ENCODE data around the gene CEP57. TPM values are rescaled to one million over a fixed set of nuclear protein-coding genes. Genes with fewer than 3 reads are reported as not detected.

The CEP57 gene
- total RNA-seq, 4 donors from 2014 or later: 22.4 to 61.7 (median 40.2) TPM

DNA sequence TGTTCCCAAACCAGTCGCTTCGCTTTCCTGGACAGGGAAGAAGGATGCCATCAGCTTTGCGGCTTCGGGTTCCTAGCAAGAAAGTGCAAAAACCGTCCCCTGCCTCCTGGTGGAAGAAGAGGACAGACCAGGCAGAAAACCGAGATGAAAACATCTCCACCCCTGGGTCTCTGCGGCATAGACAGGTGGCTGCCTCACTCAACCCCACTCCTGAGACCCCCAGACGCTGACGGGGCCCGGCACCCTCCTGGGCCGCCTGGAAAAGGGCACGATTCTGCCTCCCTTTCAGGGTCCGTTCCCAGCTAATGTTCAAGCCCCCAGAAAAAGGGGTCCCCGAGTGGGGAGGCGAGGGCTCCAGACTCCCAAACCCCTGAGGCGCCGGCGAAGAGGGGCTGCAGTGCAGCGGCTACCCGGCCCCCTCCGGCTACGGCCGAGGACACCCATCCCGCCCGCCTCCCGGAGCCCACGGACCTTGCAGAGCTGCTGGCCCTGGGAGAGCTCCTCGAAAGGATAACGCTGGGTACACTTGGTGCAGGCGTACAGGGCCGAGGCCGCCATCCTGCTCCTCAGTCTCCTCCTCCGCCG is 1.3 kb upstream of the CEP57 start:
- TF ChIP-seq, protein P1, sequence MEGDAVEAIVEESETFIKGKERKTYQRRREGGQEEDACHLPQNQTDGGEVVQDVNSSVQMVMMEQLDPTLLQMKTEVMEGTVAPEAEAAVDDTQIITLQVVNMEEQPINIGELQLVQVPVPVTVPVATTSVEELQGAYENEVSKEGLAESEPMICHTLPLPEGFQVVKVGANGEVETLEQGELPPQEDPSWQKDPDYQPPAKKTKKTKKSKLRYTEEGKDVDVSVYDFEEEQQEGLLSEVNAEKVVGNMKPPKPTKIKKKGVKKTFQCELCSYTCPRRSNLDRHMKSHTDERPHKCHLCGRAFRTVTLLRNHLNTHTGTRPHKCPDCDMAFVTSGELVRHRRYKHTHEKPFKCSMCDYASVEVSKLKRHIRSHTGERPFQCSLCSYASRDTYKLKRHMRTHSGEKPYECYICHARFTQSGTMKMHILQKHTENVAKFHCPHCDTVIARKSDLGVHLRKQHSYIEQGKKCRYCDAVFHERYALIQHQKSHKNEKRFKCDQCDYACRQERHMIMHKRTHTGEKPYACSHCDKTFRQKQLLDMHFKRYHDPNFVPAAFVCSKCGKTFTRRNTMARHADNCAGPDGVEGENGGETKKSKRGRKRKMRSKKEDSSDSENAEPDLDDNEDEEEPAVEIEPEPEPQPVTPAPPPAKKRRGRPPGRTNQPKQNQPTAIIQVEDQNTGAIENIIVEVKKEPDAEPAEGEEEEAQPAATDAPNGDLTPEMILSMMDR (IDR thresholded peaks at IDR 0.05): peak in 2 of 5 experiments; percentile 7 to 18
- no peak for TF ChIP-seq EP300 (IDR thresholded peaks at IDR 0.05; ENCODE audit: low read depth)
- intact Hi-C loops (cut with DNase I; ENCODE audit: low total_unique reads) (no loop called here), in situ Hi-C loops (cut with MboI; ENCODE audit: low pct_ligation_motif_present in 1 of 4, low pct_unique_long_range_greater_than_20kb in 1 of 4, low sequenced_read_pairs in 3 of 4) (loop anchor here in 1 of 4 donors (25.0 kb wide), 1 partner anchor 1302 kb away; the partner anchor contains the start of genes ANKRD49 and MRE11)
- no peaks in the 10 kb centered on the region for H3K9me3 ChIP-seq
- no peaks in the 10 kb centered on the region for H3K27me3 ChIP-seq
- 0% methylated on average over 30 of the region's 34 CpGs; no CpG with 5 or more reads in 1 of the 2 donors for WGBS, 2 donors (ENCODE audit: low coverage in 1 of 2)
- H3K4me1 ChIP-seq: peaks cover 14 to 30% (median 20%) of the 10 kb centered on the region in 4 donors
- H3K4me3 ChIP-seq: peak overlapping the region; percentile 67 to 97 (median 92)
- peak overlapping the region; percentile 92 to 99 (median 96) for H3K27ac ChIP-seq
- peaks cover 0 to 16% (median 4%) of the 10 kb centered on the region in 4 donors for H3K36me3 ChIP-seq
- DNase-seq: peak; percentile 13

DNA sequence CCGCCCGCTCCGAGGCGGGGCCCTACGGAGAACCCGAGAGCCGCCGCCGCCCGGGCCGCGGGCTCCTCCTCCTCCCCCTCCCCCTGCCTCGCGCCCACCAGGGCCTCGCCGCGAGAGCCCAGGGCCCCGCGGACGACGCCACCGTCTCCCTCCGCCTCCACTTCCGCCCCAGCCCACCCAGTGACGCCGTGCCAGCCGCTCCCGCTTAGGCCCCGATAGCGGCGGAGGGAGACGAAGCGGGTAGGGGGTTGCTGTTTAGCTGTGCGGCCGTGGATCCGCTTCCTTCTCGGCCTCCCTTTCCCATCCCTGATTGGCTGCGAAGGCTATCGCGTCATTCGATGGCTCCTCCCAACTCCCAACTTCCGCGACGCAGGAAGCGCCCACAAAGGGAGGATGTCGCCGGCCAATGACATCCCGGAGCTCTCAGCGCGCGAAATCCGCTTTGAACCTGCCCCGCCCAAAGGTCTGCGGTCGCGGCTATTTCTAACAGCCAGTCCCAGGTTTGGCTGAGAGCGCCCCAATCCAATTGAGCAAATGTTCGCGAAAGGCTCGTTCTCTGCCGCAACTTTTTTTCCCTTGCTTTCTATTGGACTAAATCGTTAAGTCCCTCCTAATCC is 684 bp upstream of the CEP57 start, which contains the start of gene FAM76B:
Gene FAM76B, minus strand, starts transcription at position 277 of the 617 bp plus-strand sequence. CDS start 304 bp downstream, outside the sequence.
- no peaks in the 10 kb centered on the region for H3K27me3 ChIP-seq
- in situ Hi-C loops (cut with MboI; ENCODE audit: low pct_ligation_motif_present in 1 of 4, low pct_unique_long_range_greater_than_20kb in 1 of 4, low sequenced_read_pairs in 3 of 4) (loop anchor here in 1 of 4 donors (25.0 kb wide), 1 partner anchor 1302 kb away; the partner anchor contains the start of genes ANKRD49 and MRE11), intact Hi-C loops (cut with DNase I; ENCODE audit: low total_unique reads) (no loop called here)
- H3K9me3 ChIP-seq: no peaks in the 10 kb centered on the region
- WGBS, 2 donors (ENCODE audit: low coverage in 1 of 2): 0 to 3% methylated on average over 8 to 59 of the region's 62 CpGs
- peaks cover 14 to 30% (median 20%) of the 10 kb centered on the region in 4 donors for H3K4me1 ChIP-seq
- peaks cover 0 to 16% (median 3%) of the 10 kb centered on the region in 4 donors for H3K36me3 ChIP-seq
- H3K27ac ChIP-seq: peak within 1 kb of the TSS; percentile 92 to 99 (median 96)
- DNase-seq: peak; percentile 97
- peak within 1 kb of the TSS; percentile 67 to 97 (median 92) for H3K4me3 ChIP-seq
- no peak for TF ChIP-seq EP300 (IDR thresholded peaks at IDR 0.05; ENCODE audit: low read depth)
- TF ChIP-seq, protein P1 (IDR thresholded peaks at IDR 0.05): no peak
- TF ChIP-seq POLR2A (IDR thresholded peaks at IDR 0.05): peak; percentile 93
- peak; percentile 81 to 97 (median 97) for TF ChIP-seq POLR2AphosphoS5 (IDR thresholded peaks at IDR 0.05)

DNA sequence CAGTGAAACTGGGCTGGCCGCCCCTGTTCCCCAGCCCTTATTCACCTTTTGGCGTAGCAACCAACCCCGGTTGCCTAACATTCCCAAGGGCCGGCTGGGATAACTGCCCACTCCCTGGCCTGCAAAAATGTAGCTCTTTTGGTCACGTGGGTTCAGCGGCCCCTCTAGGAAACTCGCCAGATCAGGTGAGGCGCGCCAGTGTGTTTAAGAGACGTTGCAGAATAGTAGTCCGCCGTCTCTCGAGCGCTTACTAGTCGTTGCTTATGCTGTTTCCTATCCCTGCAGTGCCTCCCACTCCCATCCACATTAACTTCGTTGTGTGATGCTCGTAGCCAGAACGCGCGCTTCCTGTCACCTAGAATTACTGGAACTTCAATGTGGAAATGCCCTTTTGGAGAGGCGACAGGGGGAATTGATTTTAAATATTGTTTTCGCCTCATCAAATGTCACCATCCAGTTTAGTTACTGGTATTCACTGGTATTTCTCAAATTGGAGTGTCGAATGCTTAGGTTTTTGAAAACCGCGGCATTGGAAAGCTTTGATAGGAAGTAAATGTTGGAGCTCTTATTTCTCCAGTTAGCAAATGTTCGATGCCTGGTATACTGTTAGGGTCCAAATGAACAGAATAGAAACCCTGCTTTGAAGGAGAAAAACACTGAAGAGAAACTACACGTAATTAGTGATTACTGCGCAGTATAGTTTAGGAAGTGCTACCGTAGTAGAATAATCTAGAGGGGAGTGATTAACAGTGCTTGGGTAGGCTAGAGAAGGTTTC is 823 bp downstream of the CEP57 start:
- in situ Hi-C loops (cut with MboI; ENCODE audit: low pct_ligation_motif_present in 1 of 4, low pct_unique_long_range_greater_than_20kb in 1 of 4, low sequenced_read_pairs in 3 of 4): loop anchor here in 1 of 4 donors (25.0 kb wide), 1 partner anchor 1304 kb away; the partner anchor contains the start of genes ANKRD49 and MRE11
- Histone ChIP-seq H3K36me3 (peaks cover 0 to 5% (median 2%) of the 10 kb centered on the region in 4 donors), H3K4me1 (peaks cover 14 to 36% (median 24%) of the 10 kb centered on the region in 4 donors), H3K27me3 (no peaks in the 10 kb centered on the region), H3K4me3 (peak overlapping the region; percentile 67 to 97 (median 84)), H3K9me3 (no peaks in the 10 kb centered on the region), H3K27ac (peak overlapping the region; percentile 92 to 99 (median 96))
- DNase-seq: peak; percentile 72
- peak in 1 of 3 donors; percentile 18 for TF ChIP-seq POLR2AphosphoS5 (IDR thresholded peaks at IDR 0.05)
- TF ChIP-seq POLR2A (IDR thresholded peaks at IDR 0.05): no peak
- 3 to 10% methylated on average over 6 to 29 of the region's 29 CpGs for WGBS, 2 donors (ENCODE audit: low coverage in 1 of 2)
- intact Hi-C loops (cut with DNase I; ENCODE audit: low total_unique reads): no loop called here

- no peak for DNase-seq
- in situ Hi-C loops (cut with MboI; ENCODE audit: low pct_ligation_motif_present in 1 of 4, low pct_unique_long_range_greater_than_20kb in 1 of 4, low sequenced_read_pairs in 3 of 4): loop anchor here in 1 of 4 donors (25.0 kb wide), 1 partner anchor 1304 kb away; the partner anchor contains the start of genes ANKRD49 and MRE11
- peak overlapping the region in 3 of 4 donors; percentile 67 to 97 (median 91) for H3K4me3 ChIP-seq
- H3K36me3 ChIP-seq: peaks cover 0 to 5% (median 0%) of the 10 kb centered on the region in 4 donors
- TF ChIP-seq POLR2AphosphoS5 (IDR thresholded peaks at IDR 0.05): no peak
- no peak for TF ChIP-seq EP300 (IDR thresholded peaks at IDR 0.05; ENCODE audit: low read depth)
- TF ChIP-seq, protein P1 (IDR thresholded peaks at IDR 0.05): no peak
- no peak for TF ChIP-seq POLR2A (IDR thresholded peaks at IDR 0.05)
- peak overlapping the region in 3 of 4 donors; percentile 92 to 98 (median 95) for H3K27ac ChIP-seq
- intact Hi-C loops (cut with DNase I; ENCODE audit: low total_unique reads): no loop called here
- H3K9me3 ChIP-seq: no peaks in the 10 kb centered on the region
- H3K4me1 ChIP-seq: peaks cover 14 to 38% (median 24%) of the 10 kb centered on the region in 4 donors
- H3K27me3 ChIP-seq: no peaks in the 10 kb centered on the region
- 36 to 44% methylated on average over 8 of the region's 8 CpGs for WGBS, 2 donors (ENCODE audit: low coverage in 1 of 2)
Observed at GRCh38 chr11:95791709-95792033, 1.4 kb downstream of the CEP57 start.
